ENCODE measurements around the gene PIAS4. TPM values are rescaled to one million over a fixed set of nuclear protein-coding genes. Genes with fewer than 3 reads are reported as not detected.

The PIAS4 gene
- total and polyA plus RNA-seq, 2 of the 13 experiments (the other 11 are each of a cell fraction or from before 2014, with no cell fraction given), result 9.0 to 20.1 TPM

GRCh38 chr19:4057931-4058692, 50.6 kb downstream of the PIAS4 start (continued):
- TF ChIP-seq ZNF160 (CRISPR knock-in tag; IDR thresholded peaks at IDR 0.05) (no peak), SIN3B (IDR thresholded peaks at IDR 0.05; ENCODE audit: low read length) (no peak), ATF3 (CRISPR knock-in tag; IDR thresholded peaks at IDR 0.05) (peak; percentile 94), KAT7 (CRISPR knock-in tag; IDR thresholded peaks at IDR 0.05; ENCODE audit: borderline replicate concordance) (peak; percentile 73; the same call in 1 of the 2 replicates), SRSF4 (IDR thresholded peaks at IDR 0.05; ENCODE audit: low read depth, low read length, poor library complexity, severe bottlenecking) (no peak), CBX2 (IDR thresholded peaks at IDR 0.05; ENCODE audit: low read depth, low read length) (no peak), CBX2 (CRISPR knock-in tag; IDR thresholded peaks at IDR 0.05; ENCODE audit: low read depth) (0 out of 2 replicates have a peak, but pooled peaks have one; percentile 49), NFIB (CRISPR knock-in tag; IDR thresholded peaks at IDR 0.05; ENCODE audit: borderline replicate concordance) (no peak), MAZ (IDR thresholded peaks at IDR 0.05; ENCODE audit: borderline replicate concordance, low read depth, low read length) (peak; percentile 93), MAZ (CRISPR knock-in tag; IDR thresholded peaks at IDR 0.05; ENCODE audit: low read depth) (peak; percentile 74), SALL1 (CRISPR knock-in tag; IDR thresholded peaks at IDR 0.05) (peak; percentile 65), WIZ (CRISPR knock-in tag; IDR thresholded peaks at IDR 0.05) (0 out of 2 replicates have a peak, but pooled peaks have one; percentile 64), NFKBIZ (CRISPR knock-in tag; IDR thresholded peaks at IDR 0.05) (no peak), ZMAT5 (CRISPR knock-in tag; IDR thresholded peaks at IDR 0.05; ENCODE audit: borderline replicate concordance, low read depth) (no peak), ZHX1 (CRISPR knock-in tag; IDR thresholded peaks at IDR 0.05; ENCODE audit: low read depth) (no peak), JUNB (CRISPR knock-in tag; IDR thresholded peaks at IDR 0.05; ENCODE audit: borderline replicate concordance) (peak; percentile 82), ZNF572 (CRISPR knock-in tag; IDR thresholded peaks at IDR 0.05) (no peak), SIX1 (CRISPR knock-in tag; IDR thresholded peaks at IDR 0.05; ENCODE audit: borderline replicate concordance) (no peak), ZNF12 (CRISPR knock-in tag; IDR thresholded peaks at IDR 0.05) (peak; percentile 11; the same call in 1 of the 2 replicates), ZSCAN25 (CRISPR knock-in tag; IDR thresholded peaks at IDR 0.05) (0 out of 2 replicates have a peak, but pooled peaks have one; percentile 51), NFE2L2 (IDR thresholded peaks at IDR 0.05; ENCODE audit: low read length) (no peak), ZBTB21 (CRISPR knock-in tag; IDR thresholded peaks at IDR 0.05) (no peak)
- TF ChIP-seq, protein P1, sequence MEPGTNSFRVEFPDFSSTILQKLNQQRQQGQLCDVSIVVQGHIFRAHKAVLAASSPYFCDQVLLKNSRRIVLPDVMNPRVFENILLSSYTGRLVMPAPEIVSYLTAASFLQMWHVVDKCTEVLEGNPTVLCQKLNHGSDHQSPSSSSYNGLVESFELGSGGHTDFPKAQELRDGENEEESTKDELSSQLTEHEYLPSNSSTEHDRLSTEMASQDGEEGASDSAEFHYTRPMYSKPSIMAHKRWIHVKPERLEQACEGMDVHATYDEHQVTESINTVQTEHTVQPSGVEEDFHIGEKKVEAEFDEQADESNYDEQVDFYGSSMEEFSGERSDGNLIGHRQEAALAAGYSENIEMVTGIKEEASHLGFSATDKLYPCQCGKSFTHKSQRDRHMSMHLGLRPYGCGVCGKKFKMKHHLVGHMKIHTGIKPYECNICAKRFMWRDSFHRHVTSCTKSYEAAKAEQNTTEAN (CRISPR knock-in tag; conservative IDR thresholded peaks at IDR 0.05), result peak; percentile 31; the same call in 1 of the 2 replicates
- TF ChIP-seq, protein P2, sequence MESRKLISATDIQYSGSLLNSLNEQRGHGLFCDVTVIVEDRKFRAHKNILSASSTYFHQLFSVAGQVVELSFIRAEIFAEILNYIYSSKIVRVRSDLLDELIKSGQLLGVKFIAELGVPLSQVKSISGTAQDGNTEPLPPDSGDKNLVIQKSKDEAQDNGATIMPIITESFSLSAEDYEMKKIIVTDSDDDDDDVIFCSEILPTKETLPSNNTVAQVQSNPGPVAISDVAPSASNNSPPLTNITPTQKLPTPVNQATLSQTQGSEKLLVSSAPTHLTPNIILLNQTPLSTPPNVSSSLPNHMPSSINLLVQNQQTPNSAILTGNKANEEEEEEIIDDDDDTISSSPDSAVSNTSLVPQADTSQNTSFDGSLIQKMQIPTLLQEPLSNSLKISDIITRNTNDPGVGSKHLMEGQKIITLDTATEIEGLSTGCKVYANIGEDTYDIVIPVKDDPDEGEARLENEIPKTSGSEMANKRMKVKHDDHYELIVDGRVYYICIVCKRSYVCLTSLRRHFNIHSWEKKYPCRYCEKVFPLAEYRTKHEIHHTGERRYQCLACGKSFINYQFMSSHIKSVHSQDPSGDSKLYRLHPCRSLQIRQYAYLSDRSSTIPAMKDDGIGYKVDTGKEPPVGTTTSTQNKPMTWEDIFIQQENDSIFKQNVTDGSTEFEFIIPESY (CRISPR knock-in tag; IDR thresholded peaks at IDR 0.05), result no peak

All from HepG2 (cell line).